ENCODE data around the gene NOL12.
"Not testable (repeated sequence)": the region's sequence is repeated elsewhere in the genome, so short reads cannot be mapped to it uniquely, and the experiment has no call there.

NOL12 gene, protein sequence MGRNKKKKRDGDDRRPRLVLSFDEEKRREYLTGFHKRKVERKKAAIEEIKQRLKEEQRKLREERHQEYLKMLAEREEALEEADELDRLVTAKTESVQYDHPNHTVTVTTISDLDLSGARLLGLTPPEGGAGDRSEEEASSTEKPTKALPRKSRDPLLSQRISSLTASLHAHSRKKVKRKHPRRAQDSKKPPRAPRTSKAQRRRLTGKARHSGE

DNA sequence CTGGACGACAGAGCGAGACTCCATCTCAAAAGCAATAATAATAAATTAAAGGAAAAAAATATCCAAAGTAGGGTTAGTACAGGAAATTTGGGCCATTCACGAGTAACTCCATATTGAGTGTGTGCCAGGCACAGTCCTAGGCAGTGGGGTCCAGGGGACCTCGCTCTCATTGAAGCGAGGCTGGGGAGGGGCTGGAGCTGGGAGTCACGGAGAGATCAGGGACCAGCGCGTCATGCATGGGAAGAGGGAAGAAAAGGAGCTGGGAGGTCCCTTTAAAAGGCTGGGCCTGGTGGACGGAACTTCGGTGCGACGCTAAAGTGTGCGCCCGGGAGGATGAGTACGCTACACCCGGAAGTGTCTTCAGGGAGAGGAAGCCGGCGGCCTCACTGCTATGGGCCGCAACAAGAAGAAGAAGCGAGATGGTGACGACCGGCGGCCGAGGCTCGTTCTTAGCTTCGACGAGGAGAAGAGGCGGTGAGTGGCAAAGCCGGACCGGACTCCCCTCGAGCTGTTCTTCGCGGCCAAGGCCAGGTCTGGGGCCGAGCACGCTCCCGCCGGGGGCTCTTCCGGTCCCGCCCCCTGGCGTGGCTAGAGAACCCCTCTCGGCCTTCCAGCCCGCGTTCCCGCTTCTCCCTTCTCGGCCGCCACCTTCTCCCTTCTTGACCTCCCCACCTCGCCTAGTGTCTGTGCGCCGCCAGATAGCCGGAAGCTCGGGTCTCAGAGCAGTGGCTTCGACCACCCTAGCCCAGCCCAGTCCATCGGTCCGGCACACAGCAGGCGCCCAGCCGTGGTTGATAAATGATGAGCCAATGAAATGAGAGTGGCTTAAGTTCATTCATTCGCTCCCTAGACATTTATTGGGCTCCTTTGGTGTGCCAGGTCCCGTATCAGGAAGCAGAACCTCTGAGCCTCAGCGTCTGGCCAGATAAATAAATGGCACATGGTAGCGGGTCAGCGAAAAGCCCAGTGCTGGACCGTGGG lies at the start of gene NOL12:
TSS of gene NOL12 (plus strand) at position 342 of the 981 bp plus-strand sequence. CDS start at position 392, 50 bp downstream.
- DNase-seq (peak; percentile 77), ATAC-seq (peak; percentile 79)

DNA sequence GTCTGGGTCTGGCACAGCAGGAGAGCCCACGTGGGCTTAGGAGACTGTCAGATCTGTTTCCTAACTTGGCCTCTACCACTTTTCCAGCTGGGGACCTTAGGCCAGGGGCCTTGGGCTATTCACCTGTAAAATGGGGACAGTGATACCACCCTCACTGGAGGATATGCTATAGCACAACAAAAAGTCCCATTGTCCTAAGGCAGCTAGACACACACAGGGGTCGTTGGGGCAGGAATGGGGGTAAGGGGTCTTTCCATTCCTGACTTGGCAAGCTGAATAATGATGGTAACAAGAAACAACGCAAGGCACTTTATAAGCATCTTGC lies 49.2 kb upstream of the NOL12 start:
- ATAC-seq (no peak), DNase-seq (no peak)

DNA sequence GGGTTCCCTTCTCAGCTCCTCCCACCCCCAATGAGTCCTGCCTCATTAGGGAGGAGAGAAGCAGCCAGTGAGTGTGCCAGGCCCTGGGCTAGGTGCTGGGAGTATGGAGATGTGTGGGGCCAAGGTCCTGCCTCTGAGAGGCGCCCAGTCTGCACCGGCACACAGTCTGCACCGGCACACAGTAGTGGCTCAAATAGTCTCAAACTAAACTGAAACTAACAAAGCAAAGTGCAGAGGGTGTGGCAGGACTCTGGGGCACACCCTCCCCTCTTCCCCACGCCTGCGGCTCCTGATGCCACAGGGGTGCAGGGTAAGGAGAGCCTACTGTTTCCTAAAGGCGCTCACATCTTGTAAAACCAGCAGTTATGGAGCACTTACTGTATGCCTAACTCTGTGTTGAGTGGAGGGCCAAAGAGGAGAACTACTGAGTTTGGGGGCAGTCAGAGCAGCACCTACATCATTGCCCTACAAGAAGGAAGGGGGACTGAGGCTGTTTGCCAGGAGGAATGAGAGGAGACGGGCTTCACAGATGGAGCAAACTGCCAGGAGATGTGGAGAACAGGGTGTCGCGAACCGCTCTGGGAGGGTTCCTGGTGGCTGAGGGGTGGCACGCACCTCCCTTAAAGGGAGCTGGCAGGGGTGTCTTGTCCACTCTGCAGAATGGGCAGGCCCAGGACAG lies 47.6 kb upstream of the NOL12 start:
- DNase-seq (no peak), ATAC-seq (peak; percentile 16)

DNA sequence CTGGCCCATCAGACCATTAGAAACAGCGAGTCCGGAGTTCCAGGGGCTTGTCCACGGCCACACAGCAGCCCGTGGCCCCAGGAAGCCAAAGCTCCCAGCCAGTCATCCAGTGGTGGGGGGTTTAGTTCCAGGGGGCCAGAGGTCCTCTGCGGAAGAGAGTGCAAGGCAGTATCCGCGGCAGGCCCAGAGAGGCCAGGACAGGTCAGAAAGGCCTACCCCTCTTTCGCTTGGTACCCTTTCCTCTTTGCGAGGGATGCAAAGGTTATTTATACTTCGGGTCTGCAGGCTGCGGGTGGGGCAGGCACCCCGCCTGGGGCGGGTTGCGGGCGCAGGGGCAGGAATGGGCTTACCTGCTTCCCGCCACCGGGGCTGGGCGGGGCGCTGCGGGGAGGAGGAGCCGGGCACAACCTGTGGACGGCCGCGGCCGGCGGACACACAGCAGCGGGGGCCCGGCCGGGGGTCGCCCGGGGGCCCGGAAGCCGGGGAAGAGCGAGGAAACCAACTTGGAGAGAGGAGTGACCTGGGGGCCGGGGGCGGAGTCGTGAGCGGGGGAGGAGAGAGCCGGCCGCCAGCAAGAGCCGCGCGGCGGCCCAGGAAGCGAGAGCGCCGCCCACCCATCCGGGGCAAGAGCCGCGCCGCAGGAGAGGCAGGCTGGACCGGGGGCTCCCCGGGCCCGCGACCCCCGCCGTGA lies 46.9 kb upstream of the NOL12 start, which contains the start of gene SH3BP1:
TSS of gene SH3BP1 (plus strand) at position 600 of the 691 bp plus-strand sequence. CDS start 119 bp downstream, outside the sequence.
- ATAC-seq (peak; percentile 17), DNase-seq (peak; percentile 73)

DNA sequence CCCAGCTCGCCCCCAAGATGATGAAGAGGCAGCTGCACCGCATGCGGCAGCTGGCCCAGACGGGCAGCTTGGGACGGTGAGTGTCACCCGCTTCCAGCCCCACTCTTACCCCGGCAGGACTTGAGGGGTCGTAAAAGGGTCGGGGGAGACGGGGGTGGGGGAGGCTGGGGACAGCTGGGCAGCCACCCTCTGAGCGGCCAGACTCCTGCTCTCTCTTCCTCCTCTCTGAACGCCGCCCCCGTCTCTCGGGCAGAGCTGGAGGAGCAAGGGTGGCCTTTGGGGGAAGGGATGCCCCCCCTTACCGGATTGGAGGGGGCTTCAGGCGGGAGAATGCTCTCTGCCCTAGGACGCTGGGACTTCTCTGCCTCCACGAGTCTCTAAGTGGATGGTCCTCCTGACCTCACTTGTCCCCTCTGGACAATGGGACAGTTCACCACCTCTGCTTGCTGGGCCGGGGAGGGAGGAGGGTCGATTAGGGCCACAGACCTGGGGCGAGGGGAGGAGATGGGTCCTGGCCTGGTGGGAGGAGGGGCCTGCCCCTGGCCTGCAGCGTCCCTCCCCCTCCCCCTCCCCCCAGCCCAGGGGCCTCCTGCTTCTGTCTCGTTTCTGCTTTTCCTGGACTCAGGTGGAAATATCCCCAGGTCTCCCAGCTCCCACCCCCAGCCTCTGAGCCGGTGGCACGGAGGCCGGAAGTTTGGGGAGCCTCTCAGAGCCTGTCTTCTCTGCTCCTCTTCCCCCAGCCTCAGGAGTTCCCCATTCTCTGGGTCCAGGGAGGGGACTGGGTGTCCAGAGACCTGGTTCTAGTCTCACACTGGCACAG lies 46.2 kb upstream of the NOL12 start:
- no peak for DNase-seq
- no peak for ATAC-seq

DNA sequence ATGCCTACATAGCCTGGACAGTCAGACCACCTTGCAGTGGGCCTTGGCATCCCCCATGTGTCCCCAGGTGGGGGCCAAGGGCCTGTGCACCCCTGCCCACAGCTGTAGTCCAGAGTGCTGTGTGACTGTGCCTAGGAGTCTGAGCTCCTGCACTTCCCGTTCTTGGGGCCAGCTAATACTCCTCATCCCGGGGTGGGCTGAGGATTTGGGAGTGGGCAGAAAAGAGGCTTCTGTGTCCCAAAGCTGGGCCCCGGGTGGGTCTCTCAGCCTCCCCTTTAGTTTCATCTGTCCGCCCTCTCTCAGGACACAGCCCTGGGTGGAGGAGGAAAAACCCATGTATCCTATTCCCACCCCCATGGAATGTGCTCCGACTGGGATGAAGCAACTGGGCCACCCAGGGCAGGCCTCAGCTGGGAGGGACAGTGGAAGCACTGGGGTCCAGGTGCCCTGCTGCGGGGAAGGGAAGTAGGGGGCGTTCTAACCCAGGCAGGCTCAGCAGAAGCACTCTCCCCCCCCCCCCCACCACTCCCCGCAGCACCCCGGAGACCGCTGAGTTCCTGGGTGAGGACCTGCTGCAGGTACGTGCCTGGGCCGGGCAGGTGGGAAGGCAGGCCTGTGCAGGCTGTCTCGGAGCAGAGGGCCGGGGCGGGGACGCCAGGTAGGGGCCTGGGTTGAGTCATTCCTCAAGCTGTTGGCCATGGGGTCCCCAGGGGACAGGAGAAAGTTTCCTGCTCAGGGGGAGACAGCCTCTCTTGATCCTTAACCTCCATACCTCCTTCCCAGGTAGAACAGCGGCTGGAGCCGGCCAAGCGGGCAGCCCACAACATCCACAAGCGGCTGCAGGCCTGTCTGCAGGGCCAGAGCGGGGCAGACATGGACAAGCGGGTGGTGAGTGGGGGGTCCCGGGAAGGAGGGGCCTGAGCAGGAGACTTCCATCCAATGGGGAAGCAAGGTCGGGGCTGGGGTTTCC lies 45.3 kb upstream of the NOL12 start:
- no peak for ATAC-seq
- no peak for DNase-seq

DNA sequence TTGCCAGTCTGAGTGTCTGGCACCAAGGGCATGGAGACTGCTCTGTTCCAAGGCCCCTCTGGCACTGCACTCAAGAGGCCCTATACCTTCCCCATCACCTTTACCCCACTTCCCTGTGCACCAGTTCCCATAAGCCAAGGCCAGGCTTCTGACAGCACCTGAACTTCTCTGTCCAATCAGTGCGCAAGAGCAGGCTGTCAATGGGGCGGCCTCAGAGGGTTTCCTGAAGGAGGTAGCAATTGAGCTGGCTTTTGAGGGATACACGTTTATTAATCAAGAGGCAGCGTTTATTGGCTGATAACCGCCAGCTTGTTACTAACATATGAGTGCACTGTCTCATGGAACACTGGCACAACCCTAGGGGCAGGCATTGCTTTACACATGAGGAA lies 44.6 kb upstream of the NOL12 start:
- no peak for ATAC-seq

DNA sequence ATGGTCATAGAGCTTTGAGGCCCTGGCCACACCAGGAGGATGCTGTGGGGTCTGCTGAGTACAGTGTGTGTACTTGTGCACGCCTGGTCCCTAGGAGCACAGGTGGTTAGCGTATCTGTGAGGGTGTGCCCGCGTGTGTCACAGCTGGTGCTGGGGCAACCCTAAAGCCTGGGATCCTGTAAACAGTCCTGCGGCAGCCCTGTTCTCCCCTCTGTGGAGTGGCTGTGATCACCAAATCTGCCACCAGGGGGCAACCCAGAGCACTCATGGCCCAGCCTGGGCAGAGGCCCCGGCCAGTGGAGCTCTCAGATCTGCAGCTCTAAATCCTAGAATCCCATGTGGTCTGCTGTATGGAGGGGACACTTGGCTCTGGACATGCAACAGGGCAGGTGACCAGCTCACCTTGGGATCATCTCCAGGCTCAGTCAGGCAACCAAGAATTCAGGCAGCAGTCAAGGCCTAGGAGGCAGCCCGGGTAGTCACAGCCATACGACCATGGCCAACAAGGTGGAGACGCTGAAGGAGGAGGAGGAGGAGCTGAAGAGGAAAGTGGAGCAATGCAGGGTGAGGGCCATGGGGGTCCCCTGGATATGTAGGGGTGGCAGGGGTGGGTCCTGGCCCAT lies 42.8 kb upstream of the NOL12 start:
- ATAC-seq (peak; percentile 81), DNase-seq (peak; percentile 94)

More for the DNA sequence above, 44.6 kb upstream of the NOL12 start:
- no peak for DNase-seq

DNA sequence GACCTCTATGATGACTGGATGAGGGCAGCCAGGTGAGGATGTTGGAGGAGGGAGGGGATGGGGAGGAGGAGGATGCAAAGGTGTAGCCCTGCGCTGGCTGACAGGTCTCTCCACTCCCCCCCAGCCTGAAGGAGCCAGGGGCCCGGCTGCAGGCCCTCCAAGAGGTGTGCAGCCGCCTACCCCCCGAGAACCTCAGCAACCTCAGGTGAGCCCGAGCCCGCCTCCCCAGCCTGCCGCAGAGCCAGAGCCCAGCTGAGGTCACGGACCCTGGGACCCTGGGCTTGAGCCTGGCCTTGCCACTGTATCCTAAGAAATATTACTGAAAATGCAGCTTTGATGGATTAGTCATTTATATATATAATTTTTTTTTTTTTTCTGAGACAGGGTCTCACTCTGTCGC lies 38.8 kb upstream of the NOL12 start:
- DNase-seq = no peak
- ATAC-seq = no peak

DNA sequence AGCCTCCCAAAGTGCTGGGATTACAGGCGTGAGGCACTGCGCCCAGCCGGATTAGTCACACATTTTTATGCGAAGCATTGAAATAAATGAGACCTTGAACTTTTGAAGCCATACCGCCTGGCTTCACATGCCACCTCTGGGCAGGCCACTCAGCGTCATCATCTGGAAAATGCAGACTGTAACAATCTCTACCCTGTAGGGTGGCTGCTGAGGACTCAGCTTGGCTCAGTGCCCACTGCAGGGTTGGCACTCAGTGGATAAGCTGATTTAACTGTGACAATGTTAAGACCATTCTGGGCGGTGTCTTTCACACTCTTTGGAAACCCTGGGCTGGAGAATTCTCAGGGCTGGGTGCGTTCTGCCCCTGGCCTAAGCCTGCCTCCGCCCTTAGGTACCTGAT lies 38.2 kb upstream of the NOL12 start:
- DNase-seq (no peak), ATAC-seq (no peak)

DNA sequence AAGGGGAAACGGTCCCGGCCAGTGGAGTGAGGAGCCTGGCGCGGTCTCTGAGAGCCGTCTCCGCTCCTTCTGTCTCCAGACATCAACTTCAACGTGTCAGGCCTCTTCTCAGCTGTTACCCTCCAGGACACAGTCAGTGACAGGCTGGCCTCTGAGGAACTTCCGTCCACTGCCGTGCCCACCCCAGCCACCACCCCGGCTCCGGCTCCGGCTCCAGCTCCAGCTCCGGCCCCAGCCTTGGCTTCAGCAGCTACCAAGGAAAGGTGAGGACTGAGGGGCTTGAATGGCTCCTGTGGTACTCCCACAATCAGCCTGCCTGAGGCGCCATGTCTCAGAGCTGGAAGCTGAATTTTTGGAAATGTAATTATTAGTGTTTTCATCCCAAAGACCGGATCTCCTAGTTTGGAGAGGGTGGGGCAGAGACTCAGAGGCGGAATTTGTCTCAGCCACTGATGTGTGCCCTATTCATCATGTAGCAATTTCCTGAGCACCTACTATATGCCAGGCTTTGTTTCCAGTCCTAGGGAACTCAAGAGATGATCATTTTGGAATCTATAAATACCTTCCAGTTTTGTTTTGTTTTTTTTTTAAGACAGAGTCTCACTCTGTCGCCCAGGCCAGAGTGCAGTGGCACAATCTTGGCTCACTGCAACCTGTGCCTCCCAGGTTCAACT lies 35.5 kb upstream of the NOL12 start:
- ATAC-seq (no peak), DNase-seq (no peak)

DNA sequence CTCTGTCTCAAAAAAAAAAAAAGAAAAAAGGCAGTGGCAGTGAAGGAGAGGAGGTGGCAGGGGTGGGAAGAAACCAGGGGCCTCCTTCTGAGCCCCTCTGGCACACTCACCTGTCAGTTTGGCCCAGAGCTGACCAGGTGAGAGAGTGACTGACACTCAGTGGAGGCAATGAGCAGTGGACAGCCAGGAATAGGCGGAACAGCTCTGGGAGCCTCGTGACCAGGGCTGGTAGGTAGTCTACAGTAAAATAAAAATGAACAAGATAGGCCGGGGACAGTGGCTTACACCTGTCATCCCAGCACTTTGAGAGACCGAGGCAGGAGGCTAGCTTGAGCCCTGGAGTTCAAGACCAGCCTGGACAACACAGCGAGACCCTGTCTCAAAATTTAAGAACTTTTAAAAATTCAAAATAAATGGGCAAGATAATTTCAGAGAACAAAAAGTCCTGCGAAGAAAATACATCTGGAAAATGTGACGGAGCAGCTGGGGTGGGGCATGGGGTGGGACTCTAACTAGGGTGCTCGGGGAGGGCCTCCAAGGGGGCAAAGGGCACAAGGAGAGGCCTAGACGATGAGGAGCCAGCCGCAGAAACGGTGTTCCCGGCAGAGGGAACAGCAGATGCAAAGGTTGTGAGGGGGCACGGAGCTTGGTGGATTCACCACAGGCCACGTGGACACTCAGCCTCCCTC lies 31.4 kb upstream of the NOL12 start:
- ATAC-seq (no peak), DNase-seq (no peak)

DNA sequence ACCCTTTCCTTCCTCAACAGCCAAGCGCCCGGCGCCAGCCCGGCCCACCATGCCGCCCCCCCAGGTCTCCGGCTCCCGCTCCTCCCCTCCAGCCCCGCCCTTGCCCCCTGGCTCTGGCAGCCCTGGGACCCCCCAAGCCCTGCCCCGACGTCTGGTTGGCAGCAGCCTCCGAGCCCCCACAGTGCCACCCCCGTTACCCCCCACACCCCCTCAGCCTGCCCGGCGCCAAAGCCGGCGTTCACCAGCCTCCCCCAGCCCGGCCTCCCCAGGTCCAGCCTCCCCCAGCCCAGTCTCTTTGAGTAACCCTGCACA lies 30.9 kb upstream of the NOL12 start:
- ATAC-seq (no peak), DNase-seq (no peak)

DNA sequence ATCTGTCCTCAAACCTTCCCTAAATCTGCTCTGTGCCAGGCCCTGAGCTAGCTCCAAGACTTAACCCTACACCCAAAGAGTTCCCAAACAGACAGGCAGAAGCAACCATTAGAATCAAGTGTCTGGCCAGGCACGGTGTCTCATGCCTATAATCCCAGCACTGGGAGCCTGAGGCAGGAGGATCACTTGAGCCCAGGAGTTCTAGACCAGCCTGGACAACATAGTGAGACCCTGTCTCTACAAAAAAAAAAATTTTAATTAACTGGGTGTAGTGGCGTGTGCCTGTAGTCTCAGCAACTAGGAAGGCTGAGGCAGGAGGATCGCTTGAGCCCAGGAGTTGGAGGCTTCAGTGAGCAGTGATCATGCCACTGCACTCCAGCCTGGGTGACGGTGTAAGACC lies 29.6 kb upstream of the NOL12 start:
- DNase-seq, ATAC-seq: not testable (repeated sequence)

DNA sequence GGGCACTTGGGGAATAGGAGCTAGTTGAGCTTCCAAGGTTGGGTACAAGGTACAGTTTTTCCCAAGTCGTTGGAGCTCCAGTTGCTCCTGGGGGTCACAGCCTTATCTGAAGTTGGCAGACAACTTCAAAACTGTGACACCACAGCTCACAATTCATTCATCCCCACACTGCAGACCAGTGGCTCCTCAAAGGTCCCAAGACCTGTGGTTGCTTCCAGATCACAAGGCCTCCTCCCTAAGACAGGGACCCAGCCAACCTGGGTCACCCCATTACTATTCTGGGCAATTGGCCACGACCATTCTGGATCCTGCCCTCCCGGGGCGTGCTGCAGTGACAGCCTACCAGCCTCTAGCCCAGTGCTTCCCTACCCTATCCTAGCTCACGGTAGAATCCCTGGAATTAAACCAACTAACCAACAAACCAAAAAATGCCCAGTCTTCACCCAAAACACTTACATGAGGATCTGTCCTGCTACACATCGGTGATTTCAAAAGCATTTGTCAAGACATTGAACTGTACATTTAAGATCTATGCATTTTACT lies 28.5 kb upstream of the NOL12 start:
- ATAC-seq (no peak), DNase-seq (no peak)

DNA sequence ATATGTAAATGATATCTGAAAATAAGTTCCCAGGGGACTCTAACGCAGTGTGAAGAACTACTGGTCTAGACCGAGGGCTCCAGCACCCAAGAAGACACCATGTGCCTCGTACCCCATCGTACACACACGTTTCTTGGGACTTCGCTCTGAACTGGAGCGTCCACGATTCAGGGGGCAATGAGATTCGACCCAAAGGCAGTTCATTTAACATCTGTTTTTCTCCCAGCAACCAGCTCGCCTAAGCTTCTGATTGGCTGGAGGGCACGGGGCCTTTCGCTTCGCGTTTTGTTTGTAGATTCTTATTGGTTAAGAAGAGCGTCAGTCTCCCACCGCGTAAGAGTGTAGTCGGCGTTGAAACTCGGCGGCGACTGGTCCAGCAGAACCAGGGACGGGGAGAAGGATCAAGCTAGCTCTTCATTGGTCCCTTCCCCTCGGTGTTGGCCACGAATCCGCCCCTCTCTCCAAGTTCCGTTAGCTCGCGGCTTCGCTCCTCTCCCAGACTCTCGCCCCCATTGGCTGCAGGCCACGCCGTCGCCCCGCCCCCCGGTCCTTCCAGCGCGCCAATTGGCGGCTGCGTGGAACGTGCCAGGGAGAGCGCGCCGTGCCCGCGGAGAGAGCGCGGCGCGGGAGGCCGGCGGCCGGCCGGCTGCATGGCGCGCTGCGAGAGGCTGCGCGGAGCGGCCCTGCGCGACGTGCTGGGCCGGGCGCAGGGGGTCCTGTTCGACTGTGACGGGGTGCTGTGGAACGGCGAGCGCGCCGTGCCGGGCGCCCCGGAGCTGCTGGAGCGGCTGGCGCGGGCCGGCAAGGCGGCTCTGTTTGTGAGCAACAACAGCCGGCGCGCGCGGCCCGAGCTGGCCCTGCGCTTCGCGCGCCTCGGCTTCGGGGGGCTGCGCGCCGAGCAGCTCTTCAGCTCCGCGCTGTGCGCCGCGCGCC lies 27.7 kb upstream of the NOL12 start, which contains the start of gene PDXP:
TSS of gene PDXP (plus strand) at position 591 of the 933 bp plus-strand sequence. CDS start at position 651, 60 bp downstream.
- peak; percentile 99 for DNase-seq
- ATAC-seq = peak; percentile 98
